Neural cell (in vitro differentiated cells): ENCODE results near the gene P2RY6. TPM values are rescaled to one million over a fixed set of nuclear protein-coding genes. Genes with fewer than 3 reads are reported as not detected.

Experiments
- H2AFZ ChIP-seq: fragments of 200-600, 300-800 bp; sonication (generic), shearing (Covaris generic); 2 replicates; pipeline ENCODE4 v1.6.0; 2014; ENCODE audit warnings: low read depth, mild to moderate bottlenecking, antibody characterized with exemption, low read length, moderate library complexity
- H3F3A ChIP-seq: fragments of 200-600 bp; shearing (Covaris generic); 2 replicates; pipeline ENCODE4 v1.6.1; 2016; ENCODE audit warnings: mild to moderate bottlenecking, moderate library complexity, mixed read lengths, antibody characterized with exemption, low read length; ENCODE audit not compliant: insufficient read depth, poor library complexity, severe bottlenecking
- H3K27ac ChIP-seq: fragments of 200-600, 300-800 bp; sonication (generic), shearing (Covaris generic); 2 replicates; pipeline ENCODE4 v1.5.1; 2014; ENCODE audit warnings: mild to moderate bottlenecking, low read length, moderate library complexity
- H3K27me3 ChIP-seq: fragments of 300-800, 200-600 bp; sonication (generic), shearing (Covaris generic); 2 replicates; pipeline ENCODE4 v1.6.0; 2014; ENCODE audit warnings: mild to moderate bottlenecking, low read depth, low read length, moderate library complexity; ENCODE audit not compliant: insufficient read depth
- H3K36me3 ChIP-seq: fragments of 300-800, 200-600 bp; sonication (generic), shearing (Covaris generic); 2 replicates; pipeline ENCODE4 v1.5.1; 2014; ENCODE audit warnings: mild to moderate bottlenecking, antibody characterized with exemption, low read length, moderate library complexity; ENCODE audit not compliant: insufficient read depth
- H3K4me2 ChIP-seq: fragments of 300-800, 200-600 bp; sonication (generic), shearing (Covaris generic); 2 replicates; pipeline ENCODE4 v1.6.0; 2014; ENCODE audit warnings: mild to moderate bottlenecking, low read length
- H3K4me3 ChIP-seq: fragments of 300-800, 200-600 bp; sonication (generic), shearing (Covaris generic); 2 replicates; pipeline ENCODE4 v1.5.1; 2014; ENCODE audit warnings: mild to moderate bottlenecking, low read length, moderate library complexity
- H3K79me2 ChIP-seq: fragments of 200-600 bp; shearing (Covaris generic); replicated peaks from 2 replicates; pipeline ENCODE4 v1.6.0; 2014; ENCODE audit warnings: mild to moderate bottlenecking, low read length, moderate library complexity; ENCODE audit not compliant: insufficient read depth
- H3K9ac ChIP-seq: fragments of 300-800, 200-600 bp; sonication (generic), shearing (Covaris generic); 2 replicates; pipeline ENCODE4 v1.6.1; 2016; ENCODE audit warnings: mild to moderate bottlenecking, low read length, mixed read lengths
- H3K9me2 ChIP-seq: fragments of 200-600 bp; shearing (Covaris generic); 2 replicates; pipeline ENCODE4 v1.6.1; 2016; ENCODE audit warnings: mild to moderate bottlenecking, low read length, mixed read lengths; ENCODE audit not compliant: insufficient read depth
- H3K9me3 ChIP-seq: fragments of 200-600, 300-800 bp; sonication (generic), shearing (Covaris generic); 2 replicates; pipeline ENCODE4 v1.6.1; 2016; ENCODE audit warnings: mild to moderate bottlenecking, mixed run types, low read length, moderate library complexity, mixed read lengths
- H4K20me1 ChIP-seq: fragments of 200-600 bp; shearing (Covaris generic); 2 replicates; pipeline ENCODE4 v1.6.1; 2016; ENCODE audit warnings: mild to moderate bottlenecking, mixed run types; ENCODE audit not compliant: insufficient read depth
- EP300 ChIP-seq: fragments of 450-650 bp; conservative IDR thresholded peaks from 2 replicates; pipeline ENCODE4 v1.6.1; 2014; ENCODE audit warnings: antibody characterized with exemption, mild to moderate bottlenecking, moderate library complexity; ENCODE audit not compliant: poor library complexity, severe bottlenecking
- EZH2 ChIP-seq: fragments of 200-600, 300-800 bp; shearing (Covaris generic), sonication (generic); IDR thresholded peaks from 2 replicates; pipeline ENCODE4 v1.6.1; 2014; ENCODE audit warnings: antibody characterized with exemption, low read length, borderline replicate concordance, mild to moderate bottlenecking; ENCODE audit not compliant: insufficient read depth, poor library complexity, severe bottlenecking
- MXI1 ChIP-seq: fragments of 450-650 bp; conservative IDR thresholded peaks from 2 replicates; pipeline ENCODE4 v1.6.1; 2014; ENCODE audit warnings: antibody characterized with exemption, mild to moderate bottlenecking; ENCODE audit not compliant: poor library complexity, severe bottlenecking
- POLR2AphosphoS5 ChIP-seq: IDR thresholded peaks from 2 replicates; pipeline ENCODE4 v1.6.1; 2012
- RAD21 ChIP-seq: fragments of 450-650 bp; conservative IDR thresholded peaks from 2 replicates; pipeline ENCODE4 v1.6.1; 2014; ENCODE audit warnings: antibody characterized with exemption, mild to moderate bottlenecking, moderate library complexity
- SMC3 ChIP-seq: fragments of 450-650 bp; conservative IDR thresholded peaks from 2 replicates; pipeline ENCODE4 v1.6.1; 2014; ENCODE audit warnings: antibody characterized with exemption, mild to moderate bottlenecking, moderate library complexity; ENCODE audit not compliant: poor library complexity
- TAF1 ChIP-seq: IDR thresholded peaks from 2 replicates; pipeline ENCODE4 v1.6.1; 2012; ENCODE audit warnings: low read depth
- polyA plus RNA-seq: library from polyadenylated mRNA; depleted of rRNA; stranded (reverse); fragments of >200 nt; gene quantifications from 2 replicates; pipeline ENCODE4 v1.2.3, GENCODE V29; 2014
- TF ChIP-seq, protein P1 (sequence below): fragments of 450-650 bp; IDR thresholded peaks from 2 replicates; pipeline ENCODE4 v1.5.1; 2014; ENCODE audit warnings: antibody characterized with exemption, mild to moderate bottlenecking, moderate library complexity; ENCODE audit not compliant: poor library complexity, severe bottlenecking
- TF ChIP-seq, protein P2 (sequence below): IDR thresholded peaks from 2 replicates; pipeline ENCODE4 v1.6.1; 2012; ENCODE audit warnings: borderline replicate concordance

Gene P2RY6
- polyA plus RNA-seq, 1 donor from 2014 or later = not detected

DNA sequence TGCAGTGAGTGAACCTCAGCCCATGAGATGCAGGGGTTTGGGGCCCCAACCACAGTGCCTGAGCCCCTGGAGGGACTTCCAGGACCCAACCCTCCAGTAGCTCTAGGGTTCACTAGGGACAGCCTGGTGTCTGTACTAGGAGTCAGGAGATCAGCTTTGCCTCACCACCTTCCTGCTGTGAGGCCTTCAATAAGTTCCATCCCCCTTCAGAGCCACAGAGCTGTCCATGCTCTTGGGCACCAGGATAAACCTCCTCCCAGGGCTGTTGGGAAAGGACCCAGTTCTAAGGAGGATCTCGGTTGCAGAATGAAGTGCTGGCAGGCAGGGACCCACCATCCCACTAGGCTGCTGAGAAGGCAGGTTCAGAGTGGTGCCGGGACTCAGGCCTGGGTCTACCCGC is 45.7 kb downstream of the P2RY6 start:
- Histone ChIP-seq H3K79me2 (peaks cover 35% of the 10 kb centered on the region), H2AFZ (no peak overlapping the region), H3K9me2 (no peaks in the 10 kb centered on the region), H3K27me3 (no peaks in the 10 kb centered on the region), H3K4me2 (no peak overlapping the region), H3K9ac (no peak overlapping the region), H3K9me3 (no peaks in the 10 kb centered on the region), H3K4me3 (no peak overlapping the region), H4K20me1 (no peaks in the 10 kb centered on the region), H3K36me3 (no peaks in the 10 kb centered on the region), H3F3A (no peaks in the 10 kb centered on the region), H3K27ac (no peak overlapping the region)
- TF ChIP-seq, protein P1, sequence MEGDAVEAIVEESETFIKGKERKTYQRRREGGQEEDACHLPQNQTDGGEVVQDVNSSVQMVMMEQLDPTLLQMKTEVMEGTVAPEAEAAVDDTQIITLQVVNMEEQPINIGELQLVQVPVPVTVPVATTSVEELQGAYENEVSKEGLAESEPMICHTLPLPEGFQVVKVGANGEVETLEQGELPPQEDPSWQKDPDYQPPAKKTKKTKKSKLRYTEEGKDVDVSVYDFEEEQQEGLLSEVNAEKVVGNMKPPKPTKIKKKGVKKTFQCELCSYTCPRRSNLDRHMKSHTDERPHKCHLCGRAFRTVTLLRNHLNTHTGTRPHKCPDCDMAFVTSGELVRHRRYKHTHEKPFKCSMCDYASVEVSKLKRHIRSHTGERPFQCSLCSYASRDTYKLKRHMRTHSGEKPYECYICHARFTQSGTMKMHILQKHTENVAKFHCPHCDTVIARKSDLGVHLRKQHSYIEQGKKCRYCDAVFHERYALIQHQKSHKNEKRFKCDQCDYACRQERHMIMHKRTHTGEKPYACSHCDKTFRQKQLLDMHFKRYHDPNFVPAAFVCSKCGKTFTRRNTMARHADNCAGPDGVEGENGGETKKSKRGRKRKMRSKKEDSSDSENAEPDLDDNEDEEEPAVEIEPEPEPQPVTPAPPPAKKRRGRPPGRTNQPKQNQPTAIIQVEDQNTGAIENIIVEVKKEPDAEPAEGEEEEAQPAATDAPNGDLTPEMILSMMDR = no peak

DNA sequence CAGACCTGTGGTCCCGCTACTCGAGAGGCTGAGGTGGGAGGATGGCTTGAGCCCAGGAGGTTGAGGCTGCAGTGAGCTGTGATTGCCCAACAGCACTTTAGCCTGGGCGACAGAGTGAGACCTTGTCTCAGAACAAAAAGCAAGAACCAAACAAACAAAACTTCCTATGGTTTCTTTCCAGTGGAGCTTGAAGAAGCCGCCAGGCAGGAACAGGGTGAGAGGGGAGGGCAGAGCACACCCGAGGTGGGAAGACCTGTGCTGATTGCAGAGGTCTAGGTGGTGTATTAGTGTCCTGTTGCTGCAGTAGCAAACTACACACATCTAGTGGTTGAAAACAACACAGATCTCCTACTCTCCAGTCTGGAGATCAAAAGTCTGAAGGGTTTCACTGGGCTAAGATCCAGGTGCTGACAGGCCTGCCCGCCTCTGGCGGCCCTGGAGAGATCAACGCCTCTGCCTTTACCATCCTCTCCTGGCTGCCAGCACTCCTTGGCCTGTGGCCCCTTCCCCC is 46.4 kb downstream of the P2RY6 start:
- Histone ChIP-seq H3K36me3 (no peaks in the 10 kb centered on the region), H3K4me3 (no peak overlapping the region), H3F3A (no peaks in the 10 kb centered on the region), H3K27ac (no peak overlapping the region), H3K79me2 (peaks cover 35% of the 10 kb centered on the region), H4K20me1 (no peaks in the 10 kb centered on the region), H3K27me3 (no peaks in the 10 kb centered on the region), H3K9me3 (no peaks in the 10 kb centered on the region), H3K4me2 (no peak overlapping the region), H3K9ac (no peak overlapping the region), H2AFZ (no peak overlapping the region), H3K9me2 (no peaks in the 10 kb centered on the region)
- TF ChIP-seq RAD21 (no peak), TAF1 (no peak), EP300 (no peak), SMC3 (no peak), MXI1 (no peak), POLR2AphosphoS5 (no peak), EZH2 (no peak)
- TF ChIP-seq, protein P2, sequence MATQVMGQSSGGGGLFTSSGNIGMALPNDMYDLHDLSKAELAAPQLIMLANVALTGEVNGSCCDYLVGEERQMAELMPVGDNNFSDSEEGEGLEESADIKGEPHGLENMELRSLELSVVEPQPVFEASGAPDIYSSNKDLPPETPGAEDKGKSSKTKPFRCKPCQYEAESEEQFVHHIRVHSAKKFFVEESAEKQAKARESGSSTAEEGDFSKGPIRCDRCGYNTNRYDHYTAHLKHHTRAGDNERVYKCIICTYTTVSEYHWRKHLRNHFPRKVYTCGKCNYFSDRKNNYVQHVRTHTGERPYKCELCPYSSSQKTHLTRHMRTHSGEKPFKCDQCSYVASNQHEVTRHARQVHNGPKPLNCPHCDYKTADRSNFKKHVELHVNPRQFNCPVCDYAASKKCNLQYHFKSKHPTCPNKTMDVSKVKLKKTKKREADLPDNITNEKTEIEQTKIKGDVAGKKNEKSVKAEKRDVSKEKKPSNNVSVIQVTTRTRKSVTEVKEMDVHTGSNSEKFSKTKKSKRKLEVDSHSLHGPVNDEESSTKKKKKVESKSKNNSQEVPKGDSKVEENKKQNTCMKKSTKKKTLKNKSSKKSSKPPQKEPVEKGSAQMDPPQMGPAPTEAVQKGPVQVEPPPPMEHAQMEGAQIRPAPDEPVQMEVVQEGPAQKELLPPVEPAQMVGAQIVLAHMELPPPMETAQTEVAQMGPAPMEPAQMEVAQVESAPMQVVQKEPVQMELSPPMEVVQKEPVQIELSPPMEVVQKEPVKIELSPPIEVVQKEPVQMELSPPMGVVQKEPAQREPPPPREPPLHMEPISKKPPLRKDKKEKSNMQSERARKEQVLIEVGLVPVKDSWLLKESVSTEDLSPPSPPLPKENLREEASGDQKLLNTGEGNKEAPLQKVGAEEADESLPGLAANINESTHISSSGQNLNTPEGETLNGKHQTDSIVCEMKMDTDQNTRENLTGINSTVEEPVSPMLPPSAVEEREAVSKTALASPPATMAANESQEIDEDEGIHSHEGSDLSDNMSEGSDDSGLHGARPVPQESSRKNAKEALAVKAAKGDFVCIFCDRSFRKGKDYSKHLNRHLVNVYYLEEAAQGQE = no peak
- TF ChIP-seq, protein P1 = no peak
